EH (cell line): ENCODE results near the gene SREBF1.

Experiments used
- DNase-seq: peaks from one replicate; pipeline ENCODE4 v3.0.0-alpha.2; 2015; ENCODE audit warnings: low read depth

The SREBF1 gene

DNA sequence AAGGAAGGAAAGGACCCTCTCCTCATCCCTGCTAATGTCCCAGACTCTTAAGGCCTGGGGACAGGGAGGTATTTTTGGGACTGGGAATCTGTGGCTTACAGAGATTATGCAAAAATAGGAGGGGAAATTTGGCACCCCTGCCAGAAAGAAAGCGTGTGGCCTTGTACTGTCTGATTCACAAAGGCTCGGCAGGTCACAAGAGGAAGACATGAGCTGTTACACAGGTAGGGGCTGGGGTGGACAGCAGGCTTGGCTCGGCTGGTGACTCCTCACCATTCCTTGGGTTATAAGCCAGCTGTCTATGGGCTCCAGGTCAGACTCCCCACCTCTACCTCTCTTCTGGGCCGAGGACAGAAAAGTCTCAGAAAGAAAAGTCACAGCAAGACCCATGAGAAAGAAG is 20.7 kb upstream of the SREBF1 start:
- DNase-seq: no peak

DNA sequence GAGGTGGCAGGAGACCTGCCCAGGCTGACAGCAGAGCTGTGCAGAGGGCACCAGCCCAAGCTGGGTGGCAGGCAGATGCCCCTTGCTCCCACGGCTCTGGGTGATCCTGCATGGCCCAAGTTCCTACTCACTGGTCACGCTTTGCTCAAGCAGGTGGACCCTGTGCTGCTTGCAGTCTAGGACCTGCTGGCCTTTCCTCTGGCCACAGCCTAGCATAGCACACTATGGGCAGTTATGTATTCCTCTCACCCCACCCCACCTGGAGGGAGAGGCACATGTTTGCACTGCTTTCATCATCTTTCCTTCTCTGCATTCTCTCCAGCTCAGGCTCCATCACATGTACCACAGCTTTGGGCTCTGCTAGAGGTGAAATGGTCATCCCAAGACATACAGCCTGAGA is 19.6 kb upstream of the SREBF1 start:
- no peak for DNase-seq

DNA sequence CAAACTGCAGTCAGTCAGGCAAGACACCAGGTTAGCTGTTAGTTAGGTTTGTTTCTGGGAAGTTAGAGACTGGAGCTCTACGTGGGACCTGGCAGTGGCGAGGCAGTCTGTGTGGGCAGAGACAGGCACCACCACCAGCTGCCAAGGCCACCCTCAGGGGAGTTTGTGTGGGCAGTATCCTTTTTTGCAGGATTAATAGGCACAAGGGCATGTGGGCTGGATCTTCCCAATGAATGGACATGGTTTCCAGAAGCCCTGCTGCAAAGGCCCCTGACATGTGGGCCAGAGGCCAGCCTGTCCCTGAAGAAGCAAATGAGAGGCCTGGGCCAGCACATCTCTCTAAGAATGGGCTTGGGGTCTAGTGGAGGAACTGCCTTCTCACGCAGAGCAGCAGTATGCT is 19.2 kb upstream of the SREBF1 start:
- DNase-seq: no peak

DNA sequence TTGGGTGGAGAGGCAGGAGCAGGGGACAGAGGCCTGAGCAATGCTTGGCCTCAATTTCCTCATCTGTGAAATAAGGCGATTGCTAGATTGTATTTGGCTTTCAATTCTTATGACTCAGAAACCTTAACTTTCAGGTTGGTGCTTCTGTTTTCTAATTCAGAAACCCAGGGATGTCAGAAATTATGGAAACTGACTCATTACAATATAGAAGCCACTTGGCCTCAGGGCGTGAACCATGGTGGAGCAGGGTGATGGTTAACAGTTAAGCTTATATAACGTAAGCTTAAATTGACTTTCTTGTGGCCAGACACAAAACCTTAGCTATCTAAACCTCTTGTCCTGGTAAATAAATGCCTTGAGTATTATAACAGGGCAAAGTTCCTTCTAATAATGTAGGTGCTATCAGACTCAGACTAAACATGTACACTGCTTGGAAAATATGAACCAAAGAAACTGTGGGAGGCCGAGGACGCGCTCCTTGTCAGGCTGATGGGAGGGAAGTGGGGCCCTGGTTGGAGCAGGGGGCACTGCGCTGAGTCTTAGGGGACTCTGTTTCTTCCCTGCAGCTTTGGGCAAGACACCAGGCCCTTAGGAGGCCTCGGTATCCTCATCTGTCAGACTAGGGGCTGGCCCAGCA is 17.1 kb upstream of the SREBF1 start:
- peak; percentile 67 for DNase-seq

DNA sequence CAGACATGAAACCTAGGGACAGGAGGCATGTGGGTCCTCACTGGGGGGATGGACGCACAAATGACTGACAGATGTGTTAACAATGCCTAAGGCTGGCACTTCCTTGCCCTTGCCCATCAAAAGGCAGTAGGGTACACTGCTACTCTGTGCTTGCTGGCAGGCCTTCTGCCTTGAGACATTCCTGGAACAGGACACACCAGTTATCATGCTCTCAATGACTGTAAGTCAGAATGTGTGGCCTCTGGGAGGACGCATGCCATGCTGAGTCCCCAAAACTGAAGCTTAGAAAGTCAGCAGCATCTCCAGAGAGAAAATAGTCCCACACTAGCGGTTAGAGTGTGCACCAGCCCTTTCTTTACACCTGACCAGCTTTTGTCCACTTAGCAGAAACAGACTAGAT is 16.1 kb upstream of the SREBF1 start:
- no peak for DNase-seq

DNA sequence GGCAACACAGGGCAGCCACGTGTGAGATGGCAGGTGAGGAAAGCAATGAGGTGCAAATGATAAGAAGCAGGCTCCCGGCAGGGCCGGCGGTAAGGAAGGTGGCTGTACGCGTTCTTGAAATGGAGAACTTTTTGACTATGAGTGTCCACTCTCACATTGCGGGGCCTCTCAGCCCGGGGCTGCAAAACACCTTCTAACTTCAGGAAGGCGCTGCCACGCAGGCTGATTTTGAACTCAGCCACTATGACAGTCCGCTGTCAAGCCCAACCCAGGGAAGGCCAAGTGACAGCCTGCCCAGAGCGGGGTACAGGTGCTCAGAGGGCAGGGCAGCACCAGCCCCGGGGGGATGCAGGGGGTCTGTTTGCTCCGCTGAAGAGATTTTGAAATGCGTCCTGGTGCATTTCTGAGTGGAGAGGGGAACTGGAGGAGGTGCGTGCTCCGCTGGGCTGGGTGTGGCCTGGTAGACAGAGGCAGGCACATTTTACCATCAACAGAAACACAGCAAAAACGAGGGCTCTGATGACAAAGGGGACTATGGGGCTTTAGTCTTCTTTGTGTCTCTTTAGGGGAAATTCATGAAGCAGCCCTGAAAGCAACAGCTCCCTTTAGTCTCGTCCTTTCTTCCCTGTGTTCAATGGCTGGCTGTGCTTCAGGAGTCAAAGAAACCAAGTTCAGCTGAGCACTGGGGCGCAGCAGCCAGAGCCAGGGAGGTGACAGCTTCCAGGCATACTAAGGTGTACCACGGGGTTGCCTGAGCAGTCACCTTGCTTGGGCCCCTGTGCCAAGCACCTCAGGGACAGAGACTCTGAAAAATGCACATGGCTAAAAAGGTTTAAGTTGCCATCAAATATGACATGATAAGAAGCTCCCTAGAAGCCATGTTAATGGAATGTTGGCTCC is 14.6 kb upstream of the SREBF1 start:
- no peak for DNase-seq

DNA sequence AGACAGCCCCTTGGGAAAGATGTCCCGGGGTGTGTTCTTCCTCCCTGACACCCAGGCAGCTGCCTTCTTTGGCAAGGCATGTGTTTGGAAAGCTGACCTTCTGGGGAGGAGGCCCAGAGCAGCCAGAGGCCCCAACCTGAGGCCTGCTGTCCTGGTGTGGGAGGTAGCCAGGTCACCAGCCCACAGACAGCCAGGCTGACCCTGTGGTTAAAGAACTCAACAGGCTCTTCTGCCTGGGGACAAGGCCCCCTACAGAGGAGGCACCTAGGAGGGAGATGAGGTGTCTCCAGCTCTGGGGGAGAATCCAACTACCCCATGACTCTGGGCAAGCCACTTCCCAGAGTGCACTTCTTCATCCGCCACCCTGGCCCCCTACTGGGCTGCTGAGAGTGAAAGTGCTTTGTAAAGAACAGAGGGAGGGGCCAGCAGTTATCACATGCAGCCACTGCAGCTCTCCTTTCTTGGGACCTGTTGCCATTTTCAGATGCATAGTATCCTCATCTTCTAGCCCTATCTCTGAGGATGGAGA is 13.1 kb upstream of the SREBF1 start:
- DNase-seq: peak; percentile 70

DNA sequence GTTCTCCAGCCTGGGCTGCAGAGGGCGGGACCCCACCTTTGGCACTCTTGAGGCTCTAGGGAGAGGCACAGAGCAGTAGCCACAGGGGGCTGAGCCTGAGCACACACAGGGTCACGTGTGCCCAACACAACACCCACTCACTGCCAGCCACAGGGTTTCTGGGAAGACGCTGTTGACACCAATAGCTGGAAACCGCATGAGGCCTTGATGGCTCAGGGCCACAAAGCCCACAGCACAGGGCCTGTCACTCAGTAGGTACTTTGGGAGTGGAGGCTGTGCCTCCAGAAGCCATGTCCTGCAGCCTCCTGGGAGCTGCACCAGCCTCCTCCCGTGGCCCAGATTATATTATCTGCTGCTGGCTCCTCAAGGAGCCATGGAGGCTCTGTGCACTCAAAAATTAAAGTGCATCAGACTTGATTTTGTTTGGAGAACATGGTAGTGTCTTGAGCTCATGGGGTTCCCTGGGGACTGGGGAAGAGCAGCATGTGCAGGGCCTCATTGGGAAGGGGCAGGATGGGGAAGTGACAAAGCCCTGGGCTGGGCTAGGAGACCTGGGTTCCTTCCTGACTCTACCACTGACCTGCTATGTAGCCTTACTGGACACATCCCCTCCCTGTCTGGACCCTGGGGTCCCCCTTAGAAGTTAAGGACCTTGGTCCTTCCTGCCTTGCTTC is 12.5 kb upstream of the SREBF1 start:
- DNase-seq: peak; percentile 61

DNA sequence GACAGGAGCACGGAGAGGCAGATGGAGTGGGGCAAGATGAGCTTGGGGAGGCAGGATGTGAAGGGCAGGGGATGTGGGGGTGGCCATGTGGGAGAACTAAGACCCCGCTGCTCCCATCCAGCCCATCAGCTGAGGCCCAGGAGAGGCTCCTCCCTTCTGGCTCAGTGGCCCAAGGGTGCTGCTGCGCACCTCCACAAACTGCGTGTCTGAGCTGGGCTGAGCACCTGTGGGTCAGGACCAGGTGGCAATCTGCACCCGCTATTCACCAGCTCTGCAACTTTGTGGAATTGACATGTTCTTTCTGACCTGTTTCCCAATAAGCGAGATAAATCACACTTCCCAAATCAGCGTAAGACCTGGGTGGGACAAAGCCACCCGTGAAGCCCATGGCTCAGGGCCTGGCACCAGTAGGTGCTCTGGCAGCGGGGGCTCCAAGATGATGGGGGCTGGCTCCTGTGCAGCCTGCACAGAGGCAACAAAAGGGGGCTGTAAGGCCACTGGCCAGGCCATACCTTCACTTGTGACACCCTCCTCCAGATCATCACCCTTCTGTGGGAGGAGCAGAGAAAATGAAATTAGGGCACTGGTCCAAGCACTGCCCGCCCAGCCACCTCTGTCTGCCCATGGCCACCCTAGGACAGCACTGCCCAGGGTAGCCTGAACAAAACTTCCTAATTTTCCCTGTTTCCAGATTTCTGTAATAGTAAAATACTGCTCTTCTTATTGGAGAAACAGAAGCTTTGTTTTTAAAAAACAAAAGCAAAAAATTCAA is 11.7 kb upstream of the SREBF1 start:
- no peak for DNase-seq

DNA sequence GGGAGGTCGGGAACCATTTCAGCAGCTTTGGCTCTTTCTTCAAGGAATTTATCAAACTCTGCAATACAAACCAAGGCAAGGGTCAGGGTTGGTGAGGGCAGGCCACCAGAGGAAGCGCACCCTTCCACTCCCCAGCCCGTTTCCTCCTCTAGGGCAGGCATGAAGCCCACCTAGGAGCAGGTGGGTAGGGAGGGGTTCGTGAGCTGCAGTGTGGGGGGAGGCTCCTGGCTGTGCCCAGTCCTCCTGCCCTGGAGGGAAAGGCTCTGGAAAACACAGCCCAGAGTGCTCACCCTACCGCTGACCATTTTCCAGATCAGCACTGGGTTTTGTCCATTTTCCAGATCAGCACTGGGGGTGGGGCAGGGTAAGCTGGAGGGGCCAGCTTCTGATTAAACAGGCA is 10.9 kb upstream of the SREBF1 start:
- no peak for DNase-seq

DNA sequence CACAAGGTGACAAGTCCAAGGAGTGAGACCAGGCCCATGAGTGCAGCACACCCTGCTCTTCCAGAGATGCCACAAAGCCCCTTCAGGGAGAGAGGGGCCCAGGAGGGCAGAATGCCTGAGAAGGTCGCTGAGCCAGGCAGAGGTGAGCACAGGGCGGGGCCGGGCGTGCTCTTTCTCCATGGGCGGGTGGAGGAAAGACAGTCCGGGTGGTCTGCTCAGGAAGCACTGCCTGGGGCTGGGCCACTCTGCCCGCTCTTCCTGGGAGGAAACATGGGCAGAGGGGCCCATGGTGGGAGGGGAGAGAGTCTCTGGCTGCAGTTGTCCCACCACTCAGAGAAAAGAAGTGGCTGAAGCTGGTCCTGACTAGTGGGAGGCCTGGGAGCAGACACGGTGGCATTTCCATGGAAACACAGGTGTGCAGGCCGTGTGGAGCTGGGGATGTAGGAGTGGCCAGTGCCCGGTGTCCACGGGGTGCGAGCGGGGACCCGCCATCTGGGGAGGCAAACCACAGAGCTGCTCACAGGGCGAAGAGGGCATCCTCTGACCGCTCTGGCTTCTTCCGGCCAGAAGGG is 10.4 kb upstream of the SREBF1 start:
- no peak for DNase-seq

DNA sequence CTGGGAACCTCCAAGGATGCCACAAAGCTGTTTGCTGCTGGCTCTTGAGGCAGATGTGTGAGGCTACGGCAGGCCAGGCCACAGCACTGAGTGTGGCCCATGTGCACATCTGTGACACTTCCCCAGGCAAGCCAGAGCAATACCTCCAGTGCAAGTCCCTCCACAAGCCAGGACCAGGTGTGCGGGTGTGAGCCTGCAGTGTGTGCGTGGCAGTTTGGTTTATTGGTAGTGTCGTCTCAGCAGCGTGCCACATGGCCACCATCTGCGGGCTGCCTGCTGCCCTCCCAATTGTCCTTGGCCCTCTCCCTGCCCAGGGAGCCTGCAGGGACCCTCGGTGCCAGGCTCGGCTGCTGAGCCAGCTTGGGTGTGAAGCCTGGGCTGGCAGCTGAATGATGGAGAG is 9.9 kb upstream of the SREBF1 start:
- no peak for DNase-seq

DNA sequence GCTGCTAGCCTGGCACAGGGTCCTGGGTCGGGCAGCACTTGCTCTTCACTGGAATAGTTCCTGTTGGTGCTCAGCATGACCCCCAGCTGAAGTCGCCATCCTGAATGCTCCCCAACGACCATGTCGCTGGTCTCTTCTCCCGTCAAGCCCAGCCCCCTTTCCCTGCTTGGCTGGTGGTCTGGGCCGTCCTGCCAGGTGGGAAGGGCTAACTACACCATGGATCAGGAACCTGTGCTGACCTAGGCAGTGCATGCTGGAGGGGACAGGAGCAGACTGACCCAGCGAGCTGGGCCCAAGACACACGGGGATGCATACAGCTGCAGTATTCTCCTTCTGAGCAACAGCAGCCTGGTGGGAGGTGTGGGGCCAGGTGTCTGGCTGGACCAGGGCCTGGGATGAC is 9.2 kb upstream of the SREBF1 start:
- no peak for DNase-seq

DNA sequence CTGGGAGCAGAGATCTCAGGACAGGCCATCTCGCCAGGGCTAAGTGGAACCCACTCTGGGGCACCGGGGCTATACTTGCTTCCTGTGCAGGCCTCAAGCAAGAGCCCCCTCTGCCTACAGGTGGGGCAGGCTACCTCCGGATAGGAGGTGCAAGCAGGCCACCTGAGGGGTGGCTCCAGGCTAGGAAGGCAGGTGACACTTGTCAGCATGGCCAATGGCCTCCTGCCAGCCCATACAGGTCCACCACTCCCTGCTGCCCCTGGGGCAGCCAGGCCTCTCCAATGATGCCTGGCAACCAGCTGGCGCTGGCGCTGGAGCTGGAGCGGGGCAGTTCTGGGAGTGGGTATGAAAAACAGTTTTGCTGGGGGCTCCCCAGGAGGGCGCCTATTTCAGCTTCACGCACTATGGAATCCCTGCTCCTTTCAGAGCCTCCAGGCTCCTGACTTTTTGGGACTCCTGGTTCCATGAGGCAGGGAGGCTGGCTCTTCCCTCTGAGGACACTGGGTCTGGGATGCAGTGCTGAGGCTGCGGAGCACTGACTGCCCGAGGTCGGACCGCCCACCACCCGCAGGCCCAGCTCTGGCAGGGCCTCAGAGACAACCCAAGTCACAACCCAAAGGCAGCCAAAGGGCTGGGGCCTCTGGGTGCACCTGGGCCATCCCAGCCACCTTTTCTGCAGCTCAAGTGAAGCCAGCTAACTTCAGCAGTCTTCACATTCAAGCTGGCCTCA is 8.4 kb upstream of the SREBF1 start:
- no peak for DNase-seq

DNA sequence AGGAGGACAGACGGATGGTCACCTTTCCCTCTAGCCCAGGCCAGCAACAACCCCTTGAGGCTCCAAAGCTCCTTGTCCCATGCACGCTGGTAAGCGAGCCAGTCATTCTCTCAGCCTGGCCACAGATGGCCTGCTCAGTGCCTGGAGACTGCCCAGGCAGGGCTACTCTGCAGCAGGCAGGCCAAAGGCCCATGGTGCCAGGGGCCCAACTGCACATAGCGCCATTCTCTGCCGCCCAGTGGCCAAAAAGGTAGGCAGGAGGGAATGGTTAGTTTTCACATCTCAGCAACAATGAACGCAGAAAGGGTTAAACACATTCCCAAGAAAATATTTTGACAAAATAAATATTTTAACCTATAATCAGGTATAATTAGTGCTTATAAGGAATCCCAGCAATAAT is 7.7 kb upstream of the SREBF1 start:
- no peak for DNase-seq

DNA sequence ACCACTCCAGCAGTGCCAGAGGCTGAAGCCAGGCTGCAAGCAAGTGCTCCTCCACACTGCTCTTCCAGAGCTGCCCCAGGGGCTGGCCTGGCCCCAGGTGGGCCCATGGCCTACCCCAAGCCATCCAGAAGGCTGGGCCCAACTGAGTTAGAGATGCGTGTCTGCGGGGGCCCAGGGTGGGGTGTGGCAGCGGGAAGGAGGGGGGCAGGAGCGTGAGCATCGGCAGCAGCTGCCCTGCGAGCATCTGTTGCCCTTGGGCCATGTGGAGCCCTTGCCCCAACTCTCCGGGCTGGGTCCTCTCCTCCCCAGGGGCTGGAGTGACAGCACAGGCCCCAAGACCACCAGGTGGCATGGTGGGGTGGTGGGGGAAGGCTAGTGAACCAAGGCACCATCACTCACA is 7.3 kb upstream of the SREBF1 start:
- no peak for DNase-seq

DNA sequence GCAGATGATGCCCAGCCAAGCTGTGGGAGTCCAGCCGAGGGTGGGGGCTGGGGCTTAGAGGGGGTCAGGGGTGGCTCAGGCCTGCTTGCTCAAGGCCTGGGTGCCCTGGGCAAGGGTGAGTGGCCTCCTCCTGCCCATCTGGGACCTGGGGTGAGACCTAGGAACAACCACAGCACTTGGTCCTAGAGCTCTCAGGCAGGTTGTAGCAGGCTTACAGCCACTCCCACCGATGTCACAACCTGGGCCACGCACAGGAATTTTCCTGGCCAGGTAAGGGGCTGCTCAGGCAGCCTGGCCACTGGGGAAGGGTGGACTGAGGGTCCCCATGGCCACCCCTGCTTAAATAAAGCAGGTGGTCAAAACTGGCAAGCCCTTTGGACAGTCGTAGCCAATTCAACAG is 6.3 kb upstream of the SREBF1 start:
- DNase-seq: no peak

DNA sequence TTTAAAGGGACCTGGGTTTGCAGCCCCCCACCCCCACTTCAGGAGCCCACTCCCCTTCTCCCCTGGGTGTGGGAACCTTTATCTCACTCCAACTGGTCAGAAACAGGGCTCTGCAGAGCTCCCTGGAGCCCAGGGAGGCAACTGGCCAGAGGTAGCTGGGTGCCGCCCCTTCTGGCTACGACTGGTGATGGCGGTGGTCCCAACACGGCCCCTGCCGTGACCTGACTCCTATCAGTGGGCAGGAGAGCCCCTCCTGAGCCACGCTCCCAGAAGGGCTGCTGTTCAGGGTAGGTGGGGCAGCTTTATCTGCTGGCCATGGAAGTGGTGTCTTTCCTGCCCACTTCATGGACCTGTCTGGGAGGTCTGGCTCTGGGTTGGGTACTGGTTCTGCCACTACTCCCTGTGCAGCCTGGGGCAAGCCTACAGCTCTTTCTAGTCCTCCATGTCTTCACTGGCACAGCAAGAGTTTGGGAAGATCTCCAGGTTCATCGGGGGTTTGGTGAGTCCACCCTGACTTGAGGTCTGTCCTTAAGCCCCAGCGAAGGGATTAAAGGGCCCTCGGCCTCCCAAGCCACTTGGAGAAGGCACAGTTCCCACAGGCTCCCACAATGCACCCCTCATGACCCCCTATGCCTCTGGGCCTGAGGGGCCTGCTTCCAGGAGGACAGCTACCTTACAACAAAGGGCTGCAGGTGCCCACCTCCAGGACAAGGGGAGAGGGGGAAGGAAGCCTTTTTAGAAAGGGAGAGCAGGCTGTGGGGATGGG is 5.5 kb upstream of the SREBF1 start:
- DNase-seq: no peak

DNA sequence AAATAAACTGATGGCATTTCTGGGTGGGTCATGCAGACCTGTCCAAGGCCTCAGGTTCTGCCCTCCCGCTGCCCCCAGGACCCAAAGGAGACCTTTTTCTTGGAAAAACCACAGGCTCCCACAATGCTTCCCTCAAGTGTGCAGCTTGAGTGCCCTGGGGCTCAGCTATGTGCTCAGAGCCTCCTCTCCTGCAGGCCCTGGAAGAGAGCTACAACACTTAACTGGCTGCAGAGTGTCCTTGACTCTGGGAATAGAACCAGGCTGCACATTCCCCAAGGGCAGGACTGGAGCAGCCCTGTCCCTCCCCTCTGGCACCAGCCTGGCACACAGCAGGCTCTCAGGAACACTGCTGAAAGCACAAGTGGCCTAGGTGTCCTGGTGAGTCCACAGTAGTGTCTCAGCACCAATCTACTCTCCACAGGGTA is 4.8 kb upstream of the SREBF1 start:
- no peak for DNase-seq
